Activated naive CD4-positive, alpha-beta T cell (primary cell): ENCODE results near the gene SMS.
"Not testable (repeated sequence)": the region's sequence is repeated elsewhere in the genome, so short reads cannot be mapped to it uniquely, and the experiment has no call there.

Source experiments
- DNase-seq, 4 experiments: peaks; one replicate each; lab custom pipeline; 2025; lab: John Stamatoyannopoulos, UW

Gene SMS

DNA sequence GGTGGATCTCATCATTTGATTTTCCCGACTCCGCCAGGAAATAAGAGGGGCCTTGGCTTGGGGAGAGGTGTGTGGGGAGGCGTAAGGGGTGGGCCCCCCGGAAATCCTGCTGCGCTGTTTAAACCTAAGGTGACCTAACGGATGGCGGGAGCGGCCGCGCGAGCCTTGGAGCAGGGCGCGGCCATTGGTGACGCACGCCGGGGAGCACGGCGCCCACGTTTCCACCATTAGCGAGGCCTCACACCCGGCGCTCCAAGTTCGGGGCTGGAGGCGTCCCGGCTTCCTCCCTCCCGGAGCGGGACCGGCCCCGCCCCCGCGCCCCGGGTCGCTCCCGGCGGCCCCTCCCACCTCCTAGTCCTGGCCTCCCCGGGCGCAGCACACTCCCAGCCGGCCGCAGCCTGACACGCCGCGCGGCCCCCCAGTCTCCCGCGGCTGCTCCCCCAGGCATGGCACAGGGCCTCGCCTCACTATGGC, at the start of gene SMS:
Gene SMS, plus strand, starts transcription at position 354 of the 474 bp plus-strand sequence. Its CDS starts 116 bp downstream, at position 470.
- peak in 3 of 4 experiments; percentile 1 to 23 (median 9) for DNase-seq

- no peak for DNase-seq
Observed at GRCh38 chrX:21905313-21905712, 35.2 kb upstream of the SMS start.

- no peak for DNase-seq
Observed at GRCh38 chrX:21905953-21906352, 34.6 kb upstream of the SMS start.

GRCh38 chrX:21907260-21907659, 33.2 kb upstream of the SMS start:
- no peak for DNase-seq

GRCh38 chrX:21911481-21911880, 29.0 kb upstream of the SMS start:
- no peak for DNase-seq

DNA sequence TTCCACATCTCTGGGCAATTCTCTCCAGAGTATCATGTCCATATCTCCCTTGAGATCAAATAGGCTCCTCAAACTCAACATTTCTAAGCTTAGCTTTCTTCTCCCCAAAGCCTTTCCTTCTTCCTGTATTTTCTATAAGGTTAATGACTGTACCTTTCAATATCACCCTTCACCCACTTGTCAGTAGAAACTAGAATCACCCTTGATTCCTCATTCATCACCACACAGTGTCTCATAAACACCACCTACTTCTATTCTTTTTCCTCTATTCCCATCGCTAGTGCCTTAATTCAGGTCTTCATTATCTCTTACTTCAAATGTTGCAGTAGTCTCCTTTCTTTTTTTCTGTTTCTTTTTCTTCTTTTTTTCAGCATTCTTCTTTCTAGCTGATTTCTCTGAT, 28.3 kb upstream of the SMS start:
- no peak for DNase-seq

- DNase-seq = no peak
Observed at GRCh38 chrX:21912989-21913388, 27.5 kb upstream of the SMS start.

DNA sequence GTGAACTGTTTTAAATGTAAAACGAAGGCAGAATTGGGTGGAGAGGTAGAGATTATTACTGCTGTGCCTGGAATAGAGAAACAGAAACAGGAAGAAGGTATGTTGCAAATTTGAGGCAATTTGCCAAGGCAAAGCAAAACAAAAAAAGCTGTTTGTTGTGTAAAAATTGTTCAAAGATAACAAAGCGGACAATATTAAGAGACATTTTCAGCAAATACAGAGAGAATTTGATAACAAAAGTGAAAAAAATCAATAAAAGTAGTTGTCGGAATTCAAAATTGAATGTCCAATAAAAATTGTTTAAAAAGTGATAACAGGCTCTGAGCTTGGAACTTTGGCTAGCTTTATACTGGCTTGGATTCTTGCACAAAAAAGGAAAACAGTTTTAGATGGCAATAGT, 14.4 kb upstream of the SMS start:
- no peak for DNase-seq

GRCh38 chrX:21926527-21927278, 13.8 kb upstream of the SMS start:
- DNase-seq = no peak

DNA sequence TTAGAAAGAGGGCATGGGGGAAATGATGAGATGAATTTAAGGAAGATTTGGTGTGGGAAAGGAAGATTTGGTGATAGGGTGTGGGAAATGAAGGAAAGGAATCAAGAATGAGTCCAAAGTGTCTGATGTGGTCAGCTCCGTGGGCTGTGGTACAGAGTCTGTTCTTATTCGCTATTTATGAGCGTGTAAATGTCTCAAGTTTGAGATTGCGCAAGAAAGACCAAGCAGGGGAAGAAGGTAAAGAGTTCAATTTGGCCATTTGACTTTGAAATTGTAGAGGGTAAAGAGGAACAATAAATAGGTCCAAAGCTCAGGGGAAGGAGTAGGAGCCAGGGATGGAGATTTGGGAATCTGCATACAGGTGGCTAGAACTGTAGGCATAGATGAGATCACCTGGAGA, 11.3 kb upstream of the SMS start:
- DNase-seq = no peak

DNA sequence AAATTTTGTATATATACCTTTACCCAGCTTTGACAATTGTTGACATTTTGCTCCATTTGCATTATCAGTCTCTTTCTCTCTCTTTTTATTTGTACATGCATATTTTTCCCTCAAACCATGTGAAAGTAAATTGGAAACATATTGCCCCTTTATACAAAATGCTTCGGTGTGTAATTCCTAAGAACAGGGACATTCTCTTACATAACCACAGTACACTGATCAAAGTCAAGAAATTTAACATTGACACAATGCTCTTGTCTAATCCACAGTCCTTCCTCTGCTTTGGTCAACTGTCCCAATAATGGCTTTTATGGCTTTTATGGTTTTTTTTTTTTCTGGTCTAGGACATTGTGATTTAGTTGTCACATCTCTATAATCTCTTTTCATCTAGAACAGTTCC, 9.5 kb upstream of the SMS start:
- no peak for DNase-seq

GRCh38 chrX:21932292-21933002, 8.1 kb upstream of the SMS start:
- no peak for DNase-seq

DNA sequence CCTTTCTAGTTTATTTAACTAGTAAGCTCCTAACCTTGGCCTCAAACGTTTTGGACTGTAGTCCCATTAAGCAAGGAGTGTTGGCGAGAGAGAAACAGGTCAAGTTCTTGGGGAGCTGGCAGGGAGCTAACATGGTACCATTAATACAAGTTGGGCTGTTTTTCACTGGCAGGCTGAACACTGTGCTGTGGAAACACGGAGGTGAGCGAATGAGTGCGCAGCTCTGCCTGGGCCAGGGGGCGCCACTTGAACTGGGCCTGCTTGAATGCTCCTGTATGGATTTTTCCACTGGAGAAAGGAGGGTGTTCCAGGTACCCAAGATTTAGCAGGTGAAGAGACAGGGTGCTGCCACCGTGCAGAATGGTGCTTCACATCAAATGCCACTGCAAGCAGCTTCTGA, 7.4 kb upstream of the SMS start:
- no peak for DNase-seq

GRCh38 chrX:21934414-21934813, 6.1 kb upstream of the SMS start:
- DNase-seq = no peak

DNA sequence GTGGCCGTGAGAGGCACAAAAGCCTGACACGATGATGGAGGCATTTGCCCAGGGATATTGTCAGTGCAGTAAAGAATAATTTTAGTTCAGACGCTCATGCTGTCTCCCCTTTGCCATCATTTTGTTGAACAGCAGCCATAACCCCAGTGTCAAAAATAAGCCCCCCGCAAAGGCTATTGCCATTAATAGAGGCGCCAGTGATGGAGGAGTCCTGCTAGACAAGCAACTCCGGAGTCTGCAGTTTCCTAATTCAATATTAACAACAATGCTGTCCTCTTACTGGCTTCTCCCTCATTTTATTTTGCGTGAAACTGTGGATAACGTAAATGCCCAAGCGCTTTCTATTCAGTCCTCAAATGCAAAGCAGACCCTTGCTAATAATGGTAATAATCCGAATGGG, 603 bp upstream of the SMS start:
- DNase-seq = no peak

- no peak for DNase-seq
Observed at GRCh38 chrX:21943460-21944135, 3.1 kb downstream of the SMS start.

- no peak for DNase-seq
Observed at GRCh38 chrX:21944136-21944615, 3.7 kb downstream of the SMS start.

DNA sequence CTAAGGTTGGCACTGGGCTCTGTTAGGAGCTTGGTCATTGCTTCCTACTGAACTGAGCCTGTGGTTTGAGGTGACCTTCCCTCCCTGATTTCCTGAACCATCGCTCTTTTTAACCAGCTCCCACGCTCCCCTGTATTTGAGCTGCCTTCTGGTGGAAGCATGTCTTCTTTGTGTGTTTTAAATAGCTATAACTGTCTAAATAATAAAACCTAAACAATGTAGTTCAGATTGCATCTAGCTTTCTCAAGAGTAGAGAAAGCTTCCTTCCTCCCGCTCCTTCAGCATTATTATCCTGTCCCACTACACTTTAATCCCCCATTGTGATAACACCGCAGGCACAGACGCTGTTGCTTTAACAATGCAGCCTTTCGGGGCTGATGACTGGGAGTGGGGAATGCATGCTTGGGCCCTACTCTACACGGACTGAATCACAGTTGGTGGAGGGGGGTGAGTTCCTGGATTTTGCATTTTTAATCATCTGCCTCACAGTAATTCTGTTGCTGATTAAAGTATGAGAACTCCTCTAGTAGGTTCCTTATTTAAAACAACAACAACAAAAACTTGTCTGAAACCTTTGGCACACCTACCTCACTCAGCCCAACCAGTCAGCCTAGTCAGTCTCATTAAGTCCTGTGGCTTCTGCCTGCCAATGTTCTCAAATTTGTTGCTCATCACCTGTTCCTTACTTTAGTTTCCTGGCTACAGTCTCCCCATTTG, 6.6 kb downstream of the SMS start:
- no peak for DNase-seq

DNA sequence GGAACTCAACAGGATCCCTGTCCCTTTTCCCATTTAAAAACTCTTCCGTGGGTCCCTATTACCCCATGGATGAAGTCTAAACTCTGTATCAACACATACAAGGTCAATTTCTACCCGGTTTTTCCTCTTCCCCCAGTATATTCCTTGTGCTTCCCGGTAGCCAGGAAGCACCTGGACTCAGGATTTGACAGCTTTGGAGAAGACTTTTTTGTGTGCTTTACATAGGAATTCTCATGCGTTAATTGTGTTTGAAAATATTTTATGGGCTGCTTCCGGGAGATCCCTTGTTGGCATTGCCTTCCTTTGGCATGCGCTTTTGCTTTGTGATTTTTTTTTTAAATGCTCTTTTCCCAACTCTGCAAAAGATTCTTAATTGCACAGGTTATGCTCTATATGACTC, 7.2 kb downstream of the SMS start:
- no peak for DNase-seq

GRCh38 chrX:21948897-21949578, 8.5 kb downstream of the SMS start:
- DNase-seq = no peak

GRCh38 chrX:21949689-21950088, 9.2 kb downstream of the SMS start:
- no peak for DNase-seq

DNA sequence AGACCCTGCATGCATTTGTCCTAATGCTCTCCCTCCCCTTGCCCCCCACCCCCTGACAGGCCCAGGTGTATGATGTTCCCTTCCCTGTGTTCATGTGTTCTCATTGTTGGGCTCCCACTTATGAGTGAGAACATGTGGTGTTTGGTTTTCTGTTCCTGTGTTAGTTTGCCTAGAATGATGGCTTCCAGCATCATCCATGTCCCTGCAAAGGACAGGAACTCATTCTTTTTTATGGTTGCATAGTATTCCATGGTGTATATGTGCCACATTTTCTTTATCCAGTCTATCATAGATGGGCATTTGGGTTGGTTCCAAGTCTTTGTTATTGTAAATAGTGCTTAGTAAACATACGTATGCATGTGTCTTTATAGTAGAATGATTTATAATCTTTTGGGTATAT, 10.0 kb downstream of the SMS start:
- not testable (repeated sequence) for DNase-seq
